HFFc6 (cell line): ENCODE data around the gene GCH1. TPM values are rescaled to one million over a fixed set of nuclear protein-coding genes. Genes with fewer than 3 reads are reported as not detected.

Experiments
- DNase-seq: peaks from one replicate; pipeline ENCODE4 v3.0.0-alpha.2; 2018
- H3K27ac Mint-ChIP-seq: 2 replicates; pipeline ENCODE4 v1.8.0; 2020; ENCODE audit warnings: mild to moderate bottlenecking, mixed read lengths
- H3K27me3 Mint-ChIP-seq: 2 replicates; pipeline ENCODE4 v1.8.0; 2021; ENCODE audit warnings: mild to moderate bottlenecking, moderate library complexity, mixed read lengths; ENCODE audit not compliant: insufficient read depth
- H3K36me3 Mint-ChIP-seq: 2 replicates; pipeline ENCODE4 v1.8.0; 2021; ENCODE audit warnings: low read depth, mixed read lengths
- H3K4me1 Mint-ChIP-seq: 2 replicates; pipeline ENCODE4 v1.8.0; 2020; ENCODE audit warnings: low read depth, mixed read lengths
- H3K4me3 Mint-ChIP-seq: 2 replicates; pipeline ENCODE4 v1.8.0; 2020; ENCODE audit warnings: mild to moderate bottlenecking, moderate library complexity, mixed read lengths
- H3K9me3 Mint-ChIP-seq: 2 replicates; pipeline ENCODE4 v1.8.0; 2020; ENCODE audit warnings: mild to moderate bottlenecking, mixed read lengths
- total RNA-seq, 6 experiments: library from RNA; stranded (reverse); fragmentation: NEBNext Ultra II Directional; extraction: Animal tissue kit (Norgen Biotek cat#: 25700); gene quantifications; 2 replicates in 1 of 6; 3 replicates in 5 of 6; pipeline ENCODE4 v1.2.3, GENCODE V29; 2021
- TF ChIP-seq, protein P1 (sequence below): fragments of 200-600 bp; sonication (generic); IDR thresholded peaks from 2 replicates; pipeline ENCODE4 v1.5.0; 2021; ENCODE audit warnings: antibody characterized with exemption, mild to moderate bottlenecking

GCH1 gene
- total RNA-seq, 6 experiments from 2014 or later = 0.20 to 0.45 (median 0.31) TPM

DNA sequence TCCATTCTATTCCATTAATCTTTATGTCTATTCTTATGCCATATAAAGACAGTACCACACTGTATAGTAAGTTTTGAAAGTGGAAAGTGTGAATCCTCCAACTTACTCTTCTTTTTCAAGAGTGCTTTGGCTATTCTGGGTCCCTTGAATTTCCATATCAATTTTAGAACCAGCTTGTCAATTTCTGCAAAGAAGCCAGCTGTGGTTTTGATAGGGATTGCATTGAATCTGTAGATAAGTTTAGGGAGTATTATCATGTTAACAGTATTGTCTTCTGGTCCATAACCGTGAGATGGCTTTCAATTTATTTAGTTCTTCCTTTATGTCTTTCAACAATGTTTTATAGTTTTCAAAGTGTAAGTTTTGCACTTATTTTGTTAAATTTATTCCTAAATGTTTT lies 34.2 kb upstream of the GCH1 start:
- Mint-ChIP-seq H3K4me3 (no peak overlapping the region), H3K27me3 (no peaks in the 10 kb centered on the region), H3K36me3 (no peaks in the 10 kb centered on the region; the same call in 1 of the 2 replicates), H3K4me1 (peaks cover 7% of the 10 kb centered on the region; the same call in 1 of the 2 replicates), H3K9me3 (no peaks in the 10 kb centered on the region), H3K27ac (no peak overlapping the region)
- TF ChIP-seq, protein P1, sequence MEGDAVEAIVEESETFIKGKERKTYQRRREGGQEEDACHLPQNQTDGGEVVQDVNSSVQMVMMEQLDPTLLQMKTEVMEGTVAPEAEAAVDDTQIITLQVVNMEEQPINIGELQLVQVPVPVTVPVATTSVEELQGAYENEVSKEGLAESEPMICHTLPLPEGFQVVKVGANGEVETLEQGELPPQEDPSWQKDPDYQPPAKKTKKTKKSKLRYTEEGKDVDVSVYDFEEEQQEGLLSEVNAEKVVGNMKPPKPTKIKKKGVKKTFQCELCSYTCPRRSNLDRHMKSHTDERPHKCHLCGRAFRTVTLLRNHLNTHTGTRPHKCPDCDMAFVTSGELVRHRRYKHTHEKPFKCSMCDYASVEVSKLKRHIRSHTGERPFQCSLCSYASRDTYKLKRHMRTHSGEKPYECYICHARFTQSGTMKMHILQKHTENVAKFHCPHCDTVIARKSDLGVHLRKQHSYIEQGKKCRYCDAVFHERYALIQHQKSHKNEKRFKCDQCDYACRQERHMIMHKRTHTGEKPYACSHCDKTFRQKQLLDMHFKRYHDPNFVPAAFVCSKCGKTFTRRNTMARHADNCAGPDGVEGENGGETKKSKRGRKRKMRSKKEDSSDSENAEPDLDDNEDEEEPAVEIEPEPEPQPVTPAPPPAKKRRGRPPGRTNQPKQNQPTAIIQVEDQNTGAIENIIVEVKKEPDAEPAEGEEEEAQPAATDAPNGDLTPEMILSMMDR = no peak
- DNase-seq = no peak

DNA sequence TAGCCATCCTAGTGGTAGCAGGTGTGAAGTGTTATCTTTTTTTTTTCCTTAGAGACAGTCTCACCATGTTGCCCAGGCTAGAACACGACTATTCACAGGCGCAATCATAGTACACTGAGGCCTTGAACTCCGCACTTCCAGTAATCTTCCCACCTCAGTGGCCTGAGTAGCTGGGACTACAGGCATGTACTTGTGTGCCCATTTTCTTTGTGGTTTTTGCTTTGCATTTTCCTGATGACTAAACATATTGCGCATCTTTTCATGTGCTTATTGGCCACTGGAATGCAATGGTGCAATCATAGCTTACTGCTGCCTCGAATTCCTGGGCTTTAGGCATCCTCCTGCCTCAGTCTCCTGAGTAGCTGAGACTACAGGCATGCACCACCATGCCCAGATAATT lies 33.3 kb upstream of the GCH1 start:
- no peak for DNase-seq
- Mint-ChIP-seq H3K27me3 (no peaks in the 10 kb centered on the region), H3K9me3 (no peaks in the 10 kb centered on the region), H3K36me3 (no peaks in the 10 kb centered on the region; the same call in 1 of the 2 replicates), H3K4me3 (no peak overlapping the region), H3K27ac (no peak overlapping the region), H3K4me1 (peaks cover 7% of the 10 kb centered on the region; the same call in 1 of the 2 replicates)
- TF ChIP-seq, protein P1 = peak; percentile 12; the same call in 1 of the 2 replicates

DNA sequence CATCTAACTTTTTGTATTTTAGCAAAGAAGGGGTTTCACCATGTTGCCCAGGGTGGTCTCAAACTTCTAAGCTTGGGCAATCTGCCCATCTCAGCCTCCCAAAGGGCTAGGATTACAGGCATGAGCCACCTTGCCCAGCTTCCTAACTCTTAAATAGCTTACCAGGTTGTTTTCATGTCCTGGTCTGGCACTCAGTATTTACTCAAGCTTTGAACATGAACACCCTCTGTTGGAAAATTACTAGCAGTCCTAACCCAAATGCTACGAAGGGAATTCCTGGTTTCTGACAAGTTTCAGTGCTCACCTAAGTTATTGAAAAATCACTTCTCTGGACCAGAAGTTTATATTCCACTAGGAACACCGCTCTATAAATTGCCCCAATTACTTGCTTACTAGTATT lies 32.5 kb upstream of the GCH1 start:
- Mint-ChIP-seq H3K27ac (no peak overlapping the region), H3K36me3 (no peaks in the 10 kb centered on the region), H3K4me3 (no peak overlapping the region), H3K27me3 (no peaks in the 10 kb centered on the region), H3K9me3 (no peaks in the 10 kb centered on the region), H3K4me1 (peaks cover 7% of the 10 kb centered on the region; the same call in 1 of the 2 replicates)
- TF ChIP-seq, protein P1 = no peak
- DNase-seq = no peak

DNA sequence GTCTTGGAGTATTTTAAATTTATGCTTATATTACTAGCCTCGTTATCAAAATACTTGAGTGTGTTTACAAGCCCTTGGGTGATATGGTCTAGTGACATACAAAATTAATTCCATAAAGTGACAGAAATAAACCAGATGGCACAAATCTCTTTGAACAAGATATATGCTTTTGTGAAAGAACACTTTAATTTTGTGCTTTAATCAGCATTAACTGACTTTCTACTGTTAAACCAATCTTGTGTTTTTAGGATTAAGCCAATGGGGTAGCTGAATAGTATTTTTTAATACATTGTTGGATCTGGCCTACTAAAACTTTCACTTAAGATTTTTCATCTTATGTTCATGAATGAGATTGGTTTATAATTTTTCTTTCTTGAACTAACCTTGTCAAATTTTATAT lies 30.4 kb upstream of the GCH1 start:
- Mint-ChIP-seq H3K36me3 (no peaks in the 10 kb centered on the region), H3K27me3 (no peaks in the 10 kb centered on the region), H3K9me3 (no peaks in the 10 kb centered on the region), H3K27ac (no peak overlapping the region), H3K4me1 (peaks cover 7% of the 10 kb centered on the region; the same call in 1 of the 2 replicates), H3K4me3 (no peak overlapping the region)
- DNase-seq = no peak
- TF ChIP-seq, protein P1 = no peak

DNA sequence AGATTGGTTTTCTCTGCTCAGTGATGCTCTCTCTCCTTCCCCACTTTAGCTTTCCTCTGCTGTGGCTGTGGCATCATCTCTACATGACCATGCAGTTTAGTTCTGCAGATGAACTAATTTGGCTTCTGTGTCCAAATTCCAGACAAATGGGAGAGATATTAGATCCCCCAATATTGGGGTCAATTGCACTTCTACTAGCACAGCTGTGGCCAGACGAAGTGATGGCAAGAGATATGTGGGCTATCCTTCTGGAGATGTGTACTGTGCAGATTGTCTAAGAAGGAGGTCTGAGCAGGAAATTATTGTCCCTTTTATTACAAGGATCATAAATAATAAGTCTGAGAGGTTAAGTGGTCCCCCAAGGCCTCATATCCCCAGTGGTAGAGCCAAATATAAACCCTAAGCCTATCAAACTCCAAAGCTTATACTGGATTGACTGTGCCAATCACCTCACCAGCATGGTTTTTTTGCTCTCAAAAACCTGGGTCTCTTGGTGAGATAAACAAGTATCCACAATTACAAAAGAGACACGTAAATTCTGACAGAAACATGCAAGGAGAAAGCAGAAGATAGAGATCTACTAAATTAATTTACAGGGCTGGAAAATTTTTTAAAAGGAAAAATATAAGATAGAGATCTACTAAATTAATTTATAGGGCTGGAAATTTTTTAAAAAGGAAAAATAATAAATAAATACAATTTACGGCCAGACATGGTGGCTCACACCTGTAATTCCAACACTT lies 29.1 kb upstream of the GCH1 start:
- Mint-ChIP-seq H3K4me1 (peaks cover 15% of the 10 kb centered on the region; the same call in 1 of the 2 replicates), H3K36me3 (no peaks in the 10 kb centered on the region), H3K27me3 (no peaks in the 10 kb centered on the region), H3K9me3 (no peaks in the 10 kb centered on the region), H3K4me3 (no peak overlapping the region), H3K27ac (no peak overlapping the region)
- DNase-seq = no peak
- TF ChIP-seq, protein P1 = no peak
